Activated CD4-positive, alpha-beta T cell treated with anti-CD3 and anti-CD28 coated beads, Interleukin-2, amount 50 U/mL, for 16 hours (primary cell): ENCODE measurements around the gene NFATC1.

Experiments used
- DNase-seq: peaks from one replicate; pipeline ENCODE4 v3.0.0-alpha.2; 2020

NFATC1 gene

GRCh38 chr18:79526468-79527460 lies 131.0 kb downstream of the NFATC1 start:
- no peak for DNase-seq

GRCh38 chr18:79527656-79528315 lies 132.1 kb downstream of the NFATC1 start:
- DNase-seq = no peak

GRCh38 chr18:79528316-79528695 lies 132.6 kb downstream of the NFATC1 start:
- DNase-seq = no peak

- peak; percentile 77 for DNase-seq
Observed at GRCh38 chr18:79528846-79529245, 133.1 kb downstream of the NFATC1 start.

GRCh38 chr18:79529296-79529695 lies 133.6 kb downstream of the NFATC1 start:
- DNase-seq = no peak

- no peak for DNase-seq
Observed at GRCh38 chr18:79529991-79530390, 134.3 kb downstream of the NFATC1 start.

- DNase-seq = no peak
Observed at GRCh38 chr18:79530821-79531220, 135.1 kb downstream of the NFATC1 start.

GRCh38 chr18:79531386-79531785 lies 135.7 kb downstream of the NFATC1 start:
- no peak for DNase-seq

DNA sequence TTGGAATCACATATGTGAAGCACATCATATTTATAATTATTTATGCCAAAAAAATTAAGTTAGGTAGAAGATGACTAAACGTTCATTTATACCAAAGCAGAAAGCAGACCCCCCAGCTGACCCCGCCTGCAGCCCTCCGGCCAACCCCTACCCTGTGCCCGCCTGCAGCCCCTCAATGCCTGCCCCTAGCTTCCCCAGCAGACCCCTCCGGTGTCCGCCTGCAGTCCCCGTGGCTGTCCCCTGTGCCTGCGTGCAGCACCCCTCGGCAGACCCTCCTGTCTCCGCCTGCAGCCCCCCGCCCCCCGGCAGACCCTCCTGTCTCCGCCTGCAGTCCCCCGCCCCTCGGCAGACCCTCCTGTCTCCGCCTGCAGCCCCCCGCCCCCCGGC lies 136.2 kb downstream of the NFATC1 start:
- no peak for DNase-seq

DNA sequence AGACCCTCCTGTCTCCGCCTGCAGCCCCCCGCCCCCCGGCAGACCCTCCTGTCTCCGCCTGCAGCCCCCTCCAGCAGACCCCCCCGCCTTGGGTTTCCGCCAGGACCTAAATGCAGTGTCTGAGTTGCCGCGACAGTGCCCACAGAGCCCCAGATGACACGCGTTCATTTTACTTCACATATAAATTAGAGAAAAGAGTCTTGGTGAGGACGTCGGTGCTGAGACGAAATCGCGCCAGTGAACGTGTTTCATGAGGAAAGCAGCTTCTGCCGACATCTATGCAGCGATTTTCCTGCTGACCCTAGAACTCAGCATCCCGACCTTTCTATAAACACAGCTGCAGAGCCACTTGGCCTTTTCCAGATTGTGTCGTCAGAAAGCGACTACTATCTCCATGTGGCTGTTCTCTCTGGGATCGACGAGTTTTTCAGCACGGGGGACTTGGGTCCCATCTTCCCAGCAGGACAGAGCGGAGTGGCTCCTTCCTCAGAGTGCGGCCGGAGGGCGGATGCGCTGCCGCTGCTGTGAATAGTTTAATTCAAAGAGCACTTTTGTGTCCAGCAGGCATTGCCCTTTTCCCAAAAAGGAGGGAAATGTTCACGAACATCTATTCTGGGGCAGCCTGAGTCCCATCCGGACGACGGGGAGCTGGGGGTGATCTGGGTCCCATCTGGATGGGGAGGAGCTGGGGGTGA lies 136.7 kb downstream of the NFATC1 start:
- no peak for DNase-seq

- no peak for DNase-seq
Observed at GRCh38 chr18:79533146-79533545, 137.4 kb downstream of the NFATC1 start.

- DNase-seq = no peak
Observed at GRCh38 chr18:79533591-79533990, 137.9 kb downstream of the NFATC1 start.

- DNase-seq = no peak
Observed at GRCh38 chr18:79534356-79534755, 138.6 kb downstream of the NFATC1 start.

GRCh38 chr18:79537758-79538157 lies 142.0 kb downstream of the NFATC1 start:
- DNase-seq = no peak

DNA sequence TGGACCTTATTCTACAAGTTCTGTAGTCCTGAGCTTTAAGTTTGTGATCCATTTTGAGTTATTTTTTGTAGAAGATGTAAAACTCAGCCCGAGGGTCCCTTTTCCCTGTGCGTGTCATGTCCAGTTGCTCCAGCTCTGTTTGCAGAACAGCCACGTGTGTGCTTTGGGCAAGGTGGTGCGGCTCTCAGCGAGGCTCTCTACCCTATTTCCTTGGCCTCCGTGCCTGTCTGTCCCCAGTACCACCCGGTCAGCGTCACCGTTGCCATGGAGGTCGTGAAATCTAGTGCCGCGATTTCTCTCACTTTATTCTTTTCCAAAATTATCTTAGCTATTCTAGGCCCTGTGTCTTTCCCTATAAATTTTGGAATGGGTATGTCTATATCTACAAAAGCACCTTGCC lies 142.9 kb downstream of the NFATC1 start:
- DNase-seq = no peak

DNA sequence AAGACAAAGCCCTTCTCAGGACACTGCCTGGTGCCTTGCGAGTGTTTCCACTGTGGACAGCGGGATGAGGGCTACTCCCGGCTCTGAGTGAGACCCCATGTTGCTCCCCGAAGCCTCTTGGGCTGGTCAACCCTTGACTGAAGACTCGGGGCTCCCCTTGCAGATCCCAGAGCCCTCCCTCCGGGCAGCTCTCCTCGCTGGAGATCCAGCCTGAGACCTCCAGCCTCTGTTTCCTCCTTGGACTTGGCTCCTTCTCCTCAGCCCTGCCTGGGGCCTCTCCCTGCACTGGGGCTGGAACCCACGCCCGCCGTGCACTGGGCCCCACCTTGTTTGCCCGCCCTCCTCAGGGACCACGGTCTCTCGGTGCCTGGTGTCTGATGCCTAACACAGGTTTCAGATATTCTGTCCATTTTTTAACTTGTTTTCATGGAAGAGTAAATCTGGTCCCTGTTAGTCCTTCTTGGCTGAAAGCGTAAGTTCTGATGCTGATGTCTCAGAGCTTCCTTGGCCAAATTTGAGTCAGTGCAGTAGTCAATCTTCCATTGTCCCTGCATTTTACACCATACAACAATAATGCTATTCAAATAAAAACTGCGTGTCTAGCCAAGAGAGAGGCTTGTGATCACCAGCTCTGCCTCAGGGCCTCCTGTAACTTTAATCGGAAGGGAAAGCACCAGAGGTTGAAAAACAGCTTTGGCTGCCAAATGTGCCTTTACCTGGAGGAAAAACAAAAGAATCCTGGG lies 144.6 kb downstream of the NFATC1 start:
- no peak for DNase-seq

GRCh38 chr18:79540904-79541282 lies 145.2 kb downstream of the NFATC1 start:
- no peak for DNase-seq

GRCh38 chr18:79542213-79542612 lies 146.5 kb downstream of the NFATC1 start:
- DNase-seq = no peak

DNA sequence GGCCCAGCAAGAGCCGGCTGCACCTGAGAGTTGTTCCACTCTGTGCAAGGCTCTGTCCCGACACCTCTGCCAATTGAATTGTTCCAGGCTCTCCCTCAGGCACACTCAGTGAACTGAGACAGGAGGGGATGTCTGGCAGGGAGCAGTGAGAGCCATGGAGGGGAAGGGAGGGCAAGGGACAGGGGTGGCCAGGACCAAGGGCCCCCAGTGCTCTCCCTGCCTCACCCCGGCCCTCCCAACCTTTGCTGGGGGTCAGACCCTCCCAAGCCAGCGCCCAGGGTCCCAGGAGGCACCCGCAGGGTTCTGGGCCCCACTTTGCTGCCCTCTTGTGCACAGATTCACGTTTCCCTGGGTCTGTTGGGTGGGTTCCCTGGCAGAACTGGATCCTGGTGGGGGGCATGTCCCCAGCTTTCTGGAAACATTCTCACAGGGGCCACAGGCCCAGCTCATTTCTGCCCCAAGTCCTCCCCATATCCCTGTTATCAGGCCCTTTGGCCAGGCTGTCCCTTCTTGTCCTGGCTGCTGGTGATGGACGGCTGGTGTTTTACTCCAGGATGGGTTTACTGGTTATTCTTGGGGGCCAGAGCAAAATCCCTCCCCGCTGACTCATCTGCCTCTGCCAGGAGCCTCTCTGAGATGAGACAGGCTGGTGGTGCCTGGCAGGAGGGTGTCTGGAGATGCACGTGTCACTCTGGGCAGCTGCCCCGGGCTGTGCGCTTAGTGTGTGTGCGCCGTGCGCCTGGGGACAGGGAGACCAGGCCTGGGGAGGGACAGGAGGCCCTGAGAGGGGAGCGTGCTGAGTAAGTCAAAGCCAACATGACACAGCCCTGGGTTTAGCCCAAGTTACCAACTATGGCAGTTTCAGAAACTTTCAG lies 147.4 kb downstream of the NFATC1 start:
- DNase-seq = no peak

DNA sequence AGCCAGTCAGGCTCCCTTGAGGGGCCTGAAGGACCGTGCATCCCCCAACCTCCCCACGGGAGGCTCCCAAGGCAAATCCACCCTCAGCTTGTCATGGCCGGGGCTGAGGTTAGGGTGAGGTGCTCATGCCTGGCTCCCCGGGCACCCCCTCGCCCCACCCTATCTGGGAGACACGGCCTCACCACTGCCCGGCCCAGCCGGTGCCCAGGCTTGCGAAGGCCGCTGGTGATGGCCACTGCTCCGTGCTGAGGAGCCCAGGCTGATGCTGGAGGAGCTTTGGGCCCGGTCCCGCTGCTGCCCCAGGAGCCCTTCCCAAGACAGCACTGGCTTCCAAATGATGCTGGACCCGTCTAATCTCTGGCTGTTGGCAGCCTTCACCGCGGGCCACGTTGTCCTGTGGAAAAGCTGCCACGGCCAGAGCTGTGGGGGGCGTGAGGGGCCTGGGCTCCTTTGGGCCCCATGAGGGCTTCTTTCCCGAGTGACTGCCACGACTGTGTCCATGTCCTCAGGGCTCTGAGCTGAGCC lies 148.2 kb downstream of the NFATC1 start:
- DNase-seq = no peak

- DNase-seq = no peak
Observed at GRCh38 chr18:79544386-79544963, 148.7 kb downstream of the NFATC1 start.
